H1 (cell line): ENCODE data around the gene MSANTD2. TPM values are rescaled to one million over a fixed set of nuclear protein-coding genes. Genes with fewer than 3 reads are reported as not detected.

Experiments
- BCL11A ChIP-seq, 2 experiments: IDR thresholded peaks; one replicate each; pipeline ENCODE4 v1.6.1; 2011; ENCODE audit warnings: low read depth in 2 of 2, low read length in 2 of 2, mild to moderate bottlenecking in 2 of 2
- CBX5 ChIP-seq: fragments of 300-800, 300-1000 bp; sonication (generic); IDR thresholded peaks from 2 replicates; pipeline ENCODE4 v1.7.1; 2016; ENCODE audit warnings: antibody characterized with exemption, low read length, low read depth
- CBX8 ChIP-seq: fragments of 300-800, 300-1000 bp; sonication (generic); IDR thresholded peaks from 2 replicates; pipeline ENCODE4 v1.7.1; 2016; ENCODE audit warnings: low read depth, low read length, borderline replicate concordance
- CEBPB ChIP-seq: IDR thresholded peaks from 2 replicates; pipeline ENCODE4 v1.6.1; 2012; ENCODE audit warnings: low read depth, low read length
- CREB1 ChIP-seq: IDR thresholded peaks from 2 replicates; pipeline ENCODE4 v1.6.1; 2012; ENCODE audit warnings: inconsistent platforms
- CTBP2 ChIP-seq: IDR thresholded peaks from 2 replicates; pipeline ENCODE4 v1.7.0; 2011; ENCODE audit warnings: borderline replicate concordance, mild to moderate bottlenecking, moderate library complexity, mixed read lengths, low read length; ENCODE audit not compliant: insufficient read depth, insufficient read length
- CTCF ChIP-seq, 3 experiments: IDR thresholded peaks; 1 replicate in 2 of 3; 2 replicates in 1 of 3; pipeline versions ENCODE4 v1.5.1 to v1.6.1; 2011; ENCODE audit warnings: low read length in 3 of 3, mild to moderate bottlenecking in 3 of 3, inconsistent platforms in 2 of 3, low read depth in 1 of 3, moderate library complexity in 1 of 3; ENCODE audit not compliant: insufficient read depth in 1 of 3; ENCODE audit errors: control extremely low read depth in 1 of 3
- EGR1 ChIP-seq: IDR thresholded peaks from 2 replicates; pipeline ENCODE4 v1.6.1; 2011; ENCODE audit warnings: low read depth, low read length, borderline replicate concordance
- FOSL1 ChIP-seq: IDR thresholded peaks from 2 replicates; pipeline ENCODE4 v1.6.1; 2011; ENCODE audit warnings: mild to moderate bottlenecking, low read depth, low read length, moderate library complexity; ENCODE audit not compliant: insufficient read depth
- HDAC2 ChIP-seq, 2 experiments: fragments of 300-600 bp in 1 of 2; sonication (generic) in 1 of 2; IDR thresholded peaks; 2 replicates each; pipeline ENCODE4 v1.6.1; 2011 to 2012; ENCODE audit warnings: low read depth in 2 of 2, low read length in 2 of 2, mild to moderate bottlenecking in 2 of 2, moderate library complexity in 2 of 2, borderline replicate concordance in 1 of 2, inconsistent platforms in 1 of 2
- JUND ChIP-seq: IDR thresholded peaks from 2 replicates; pipeline ENCODE4 v1.6.1; 2011; ENCODE audit warnings: mild to moderate bottlenecking, improper control_type of control experiment, low read length
- POLR2AphosphoS5 ChIP-seq: IDR thresholded peaks from 2 replicates; pipeline ENCODE4 v1.6.1; 2011; ENCODE audit warnings: low read depth, low read length
- POU5F1 ChIP-seq: IDR thresholded peaks from 2 replicates; pipeline ENCODE4 v1.6.1; 2011; ENCODE audit warnings: low read depth, mild to moderate bottlenecking, low read length, moderate library complexity
- SIX5 ChIP-seq: IDR thresholded peaks from 2 replicates; pipeline ENCODE4 v1.6.1; 2011; ENCODE audit warnings: mild to moderate bottlenecking, low read depth, low read length
- SP1 ChIP-seq: IDR thresholded peaks from 2 replicates; pipeline ENCODE4 v1.6.1; 2011; ENCODE audit warnings: low read depth, low read length
- YY1 ChIP-seq: IDR thresholded peaks from 2 replicates; pipeline ENCODE4 v1.6.1; 2011; ENCODE audit warnings: low read depth, mild to moderate bottlenecking, low read length
- polyA plus RNA-seq, 7 experiments: library from polyadenylated mRNA; depleted of rRNA in 3 of 7; stranded (reverse) in 5 of 7; unstranded in 2 of 7; fragments of >200 nt in 5 of 7; fragments of 200-250 nt in 2 of 7; gene quantifications; 1 replicate in 5 of 7; 2 replicates in 1 of 7; 4 replicates in 1 of 7; pipeline versions ENCODE4 v1.2.1 to v1.2.3, GENCODE V29; 2011 to 2013; ENCODE audit warnings: missing spikeins in 2 of 7, mixed read lengths in 2 of 7
- total RNA-seq: library from RNA; stranded (reverse); fragmentation: NEBNext Ultra II Directional; extraction: Animal tissue kit (Norgen Biotek cat#: 25700); gene quantifications from 2 replicates; pipeline ENCODE4 v1.2.1, GENCODE V29; 2021

MSANTD2 gene
- total and polyA plus RNA-seq, 2 of the 8 experiments (the other 6 are each of a cell fraction or from before 2014, with no cell fraction given): 8.2 to 15.9 TPM

GRCh38 chr11:124799348-124800225 lies 619 bp downstream of the MSANTD2 start (continued):
- TF ChIP-seq CEBPB (no peak), CTBP2 (no peak), SP1 (no peak), FOSL1 (no peak), YY1 (peak; percentile 19; the same call in 1 of the 2 replicates), BCL11A (IDR thresholded peaks at IDR 0.05; ENCODE audit: low read depth in 2 of 2, low read length in 2 of 2) (no peak), CREB1 (no peak), POU5F1 (no peak), HDAC2 (IDR thresholded peaks at IDR 0.05; ENCODE audit: borderline replicate concordance in 1 of 2, low read depth in 2 of 2, low read length in 2 of 2) (no peak), JUND (no peak), SIX5 (no peak), POLR2AphosphoS5 (peak; percentile 3; the same call in 1 of the 2 replicates), CBX5 (no peak), CTCF (IDR thresholded peaks at IDR 0.05; ENCODE audit: control extremely low read depth in 1 of 3, insufficient read depth in 1 of 3, low read depth in 1 of 3, low read length in 3 of 3) (no peak), CBX8 (no peak), EGR1 (no peak)
